ENCODE results near the gene ZNF273.

Gene ZNF273

DNA sequence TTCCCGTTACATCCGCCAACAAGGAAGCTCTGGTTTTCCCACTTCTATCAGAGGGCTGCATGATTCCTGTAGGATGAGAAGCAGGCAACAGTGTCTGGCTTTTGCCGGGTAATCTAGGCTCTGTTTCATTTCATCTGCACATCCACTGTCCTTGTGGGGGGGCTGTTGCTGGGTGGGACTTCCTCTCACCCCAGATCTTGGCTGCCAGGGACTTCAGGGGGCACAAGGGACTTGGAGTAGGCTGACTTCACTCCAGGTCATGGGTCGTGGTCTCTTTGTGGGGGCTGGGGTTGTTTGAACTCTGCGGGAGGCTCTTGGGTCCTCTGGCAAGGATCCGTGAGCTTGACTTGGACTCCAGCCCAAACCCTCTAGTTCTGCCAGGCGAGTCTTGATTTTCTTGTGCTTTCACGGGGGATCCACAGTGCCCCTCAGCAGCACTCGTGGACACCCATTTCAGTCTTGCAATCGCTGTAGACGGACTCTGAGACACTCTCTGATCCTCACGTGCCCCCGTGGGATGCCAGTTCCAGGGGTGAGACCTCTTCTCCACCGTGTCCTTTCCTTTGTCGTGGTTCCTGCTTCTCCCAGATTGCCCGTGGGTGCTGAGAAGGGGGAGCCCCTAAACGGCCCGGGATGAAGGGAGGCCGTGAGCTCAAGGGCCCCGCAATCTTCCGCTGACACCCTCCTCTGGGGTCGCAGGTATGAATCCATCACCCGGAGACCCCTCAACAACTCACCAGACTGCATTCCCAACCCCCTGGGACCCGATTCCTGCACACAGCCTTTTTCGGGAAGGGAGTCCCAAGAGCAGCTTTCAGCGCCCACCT is 21.4 kb upstream of the ZNF273 start:
- Histone ChIP-seq H2AFZ (ENCODE audit: low read length) (no peak overlapping the region), H4K20me1 (ENCODE audit: insufficient read depth, low read length) (no peaks in the 10 kb centered on the region), H3K9me3 (ENCODE audit: low read length) (no peaks in the 10 kb centered on the region), H3K9me2 (ENCODE audit: low read depth, low read length) (no peaks in the 10 kb centered on the region), H3F3A (ENCODE audit: insufficient read depth, low read length) (no peaks in the 10 kb centered on the region), H3K27me3 (ENCODE audit: insufficient read depth, low read length) (peaks cover 4% of the 10 kb centered on the region), H3K36me3 (ENCODE audit: insufficient read depth, low read length) (no peaks in the 10 kb centered on the region; the same call in 1 of the 2 replicates), H3K79me2 (ENCODE audit: insufficient read depth, low read length) (no peaks in the 10 kb centered on the region), H3K4me1 (ENCODE audit: insufficient read depth, low read length, severe bottlenecking) (peaks cover 10% of the 10 kb centered on the region), H3K4me3 (ENCODE audit: low read depth, low read length, poor library complexity, severe bottlenecking) (no peak overlapping the region), H3K27ac (ENCODE audit: low read depth, low read length, poor library complexity, severe bottlenecking) (no peak overlapping the region), H3K4me2 (ENCODE audit: low read length) (no peak overlapping the region), H3K9ac (ENCODE audit: low read length) (no peak overlapping the region)
- TF ChIP-seq, protein P1, sequence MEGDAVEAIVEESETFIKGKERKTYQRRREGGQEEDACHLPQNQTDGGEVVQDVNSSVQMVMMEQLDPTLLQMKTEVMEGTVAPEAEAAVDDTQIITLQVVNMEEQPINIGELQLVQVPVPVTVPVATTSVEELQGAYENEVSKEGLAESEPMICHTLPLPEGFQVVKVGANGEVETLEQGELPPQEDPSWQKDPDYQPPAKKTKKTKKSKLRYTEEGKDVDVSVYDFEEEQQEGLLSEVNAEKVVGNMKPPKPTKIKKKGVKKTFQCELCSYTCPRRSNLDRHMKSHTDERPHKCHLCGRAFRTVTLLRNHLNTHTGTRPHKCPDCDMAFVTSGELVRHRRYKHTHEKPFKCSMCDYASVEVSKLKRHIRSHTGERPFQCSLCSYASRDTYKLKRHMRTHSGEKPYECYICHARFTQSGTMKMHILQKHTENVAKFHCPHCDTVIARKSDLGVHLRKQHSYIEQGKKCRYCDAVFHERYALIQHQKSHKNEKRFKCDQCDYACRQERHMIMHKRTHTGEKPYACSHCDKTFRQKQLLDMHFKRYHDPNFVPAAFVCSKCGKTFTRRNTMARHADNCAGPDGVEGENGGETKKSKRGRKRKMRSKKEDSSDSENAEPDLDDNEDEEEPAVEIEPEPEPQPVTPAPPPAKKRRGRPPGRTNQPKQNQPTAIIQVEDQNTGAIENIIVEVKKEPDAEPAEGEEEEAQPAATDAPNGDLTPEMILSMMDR (IDR thresholded peaks at IDR 0.05; ENCODE audit: low read length) = no peak
- no peak for TF ChIP-seq EZH2 (IDR thresholded peaks at IDR 0.05; ENCODE audit: borderline replicate concordance, low read length)

DNA sequence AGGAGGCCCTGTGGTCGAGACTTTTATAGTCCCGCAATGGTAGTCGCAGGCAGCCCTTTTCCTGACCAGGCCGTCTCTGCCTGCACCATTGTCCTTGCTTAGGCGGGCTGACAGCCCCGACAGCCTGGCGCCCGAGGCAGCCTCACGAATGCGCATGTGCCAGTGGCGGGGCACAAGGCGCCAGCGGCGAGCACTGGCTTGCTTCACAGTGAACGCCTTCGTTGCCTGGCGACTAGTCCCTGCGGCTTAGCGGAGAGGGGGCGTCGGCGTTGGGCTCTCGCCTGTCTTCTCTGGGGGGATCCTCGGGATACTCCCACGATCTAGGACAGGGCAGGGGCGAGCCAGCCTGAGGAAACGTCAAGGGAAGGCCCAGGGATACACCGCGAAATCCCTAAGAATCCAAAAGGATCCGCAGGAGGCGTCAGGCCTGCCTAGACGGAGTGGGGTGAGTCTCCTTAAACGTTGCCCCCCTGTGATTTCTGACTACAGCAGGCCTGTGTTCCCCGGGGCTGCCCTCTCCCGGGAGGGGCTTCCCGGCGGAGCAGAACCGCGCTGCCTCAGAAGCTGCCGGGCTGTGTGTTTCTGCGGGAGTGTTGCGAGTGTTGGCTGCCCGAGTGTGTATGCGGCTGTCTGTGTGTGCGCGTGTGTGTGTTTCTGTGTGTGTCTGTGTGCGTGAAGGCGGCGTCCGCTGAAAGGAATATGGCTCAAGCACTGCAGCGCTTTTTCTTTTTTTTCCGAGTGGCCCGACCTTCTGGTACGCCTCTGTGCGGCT is 20.5 kb upstream of the ZNF273 start:
- H3K27ac ChIP-seq (ENCODE audit: low read depth, low read length, poor library complexity, severe bottlenecking) = no peak overlapping the region
- no peaks in the 10 kb centered on the region for H3K27me3 ChIP-seq (ENCODE audit: insufficient read depth, low read length)
- H2AFZ ChIP-seq (ENCODE audit: low read length) = no peak overlapping the region
- H3K9me3 ChIP-seq (ENCODE audit: low read length) = no peaks in the 10 kb centered on the region
- H3K79me2 ChIP-seq (ENCODE audit: insufficient read depth, low read length) = no peaks in the 10 kb centered on the region
- H4K20me1 ChIP-seq (ENCODE audit: insufficient read depth, low read length) = no peaks in the 10 kb centered on the region
- H3K4me3 ChIP-seq (ENCODE audit: low read depth, low read length, poor library complexity, severe bottlenecking) = no peak overlapping the region
- TF ChIP-seq, protein P1 (IDR thresholded peaks at IDR 0.05; ENCODE audit: low read length) = no peak
- TF ChIP-seq EZH2 (IDR thresholded peaks at IDR 0.05; ENCODE audit: borderline replicate concordance, low read length) = no peak
- H3K36me3 ChIP-seq (ENCODE audit: insufficient read depth, low read length) = no peaks in the 10 kb centered on the region; the same call in 1 of the 2 replicates
- no peak overlapping the region for H3K4me2 ChIP-seq (ENCODE audit: low read length)
- H3K9ac ChIP-seq (ENCODE audit: low read length) = no peak overlapping the region
- H3K9me2 ChIP-seq (ENCODE audit: low read depth, low read length) = no peaks in the 10 kb centered on the region
- H3K4me1 ChIP-seq (ENCODE audit: insufficient read depth, low read length, severe bottlenecking) = peaks cover 3% of the 10 kb centered on the region
- H3F3A ChIP-seq (ENCODE audit: insufficient read depth, low read length) = no peaks in the 10 kb centered on the region

DNA sequence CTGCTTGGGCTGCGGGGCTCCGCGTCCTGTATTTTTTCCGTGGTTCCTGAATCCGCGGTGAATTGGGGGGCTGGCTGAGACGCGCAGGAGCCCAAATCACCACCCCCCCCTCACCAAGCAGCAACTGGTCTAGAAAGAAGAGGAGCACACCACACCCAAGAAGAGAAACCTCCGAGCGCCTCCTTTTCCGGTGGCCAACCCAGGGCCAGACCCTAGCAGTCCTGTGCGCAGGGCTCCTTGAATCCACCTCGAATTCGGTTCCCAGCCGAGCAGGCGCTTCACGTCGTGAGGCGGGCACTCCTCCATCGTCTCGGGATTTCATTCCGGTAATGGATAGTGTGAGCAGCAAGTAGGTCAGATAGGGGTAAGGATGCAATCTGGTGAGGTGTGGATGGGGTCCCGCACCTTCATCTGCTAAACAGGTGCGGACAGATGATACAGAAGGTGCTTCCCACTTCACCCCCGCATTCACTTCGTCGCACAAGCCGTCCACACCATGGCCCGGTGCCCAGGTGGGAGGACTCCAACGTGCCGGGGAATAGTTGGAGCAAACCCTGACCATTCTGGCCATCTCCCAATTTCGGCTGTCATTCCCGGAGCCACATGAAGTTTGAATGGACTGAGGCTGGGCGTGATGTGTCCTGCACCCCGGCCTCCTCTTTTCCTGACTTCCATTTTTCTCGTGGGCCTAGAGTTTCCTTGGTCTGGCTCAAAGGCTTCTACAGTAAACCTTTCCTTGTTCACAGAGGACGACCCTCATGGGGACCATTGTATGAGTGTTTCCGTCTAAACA is 19.8 kb upstream of the ZNF273 start:
- Histone ChIP-seq H3K9me3 (ENCODE audit: low read length) (no peaks in the 10 kb centered on the region), H3K9me2 (ENCODE audit: low read depth, low read length) (no peaks in the 10 kb centered on the region), H2AFZ (ENCODE audit: low read length) (no peak overlapping the region), H3K9ac (ENCODE audit: low read length) (no peak overlapping the region), H3K79me2 (ENCODE audit: insufficient read depth, low read length) (no peaks in the 10 kb centered on the region), H3F3A (ENCODE audit: insufficient read depth, low read length) (no peaks in the 10 kb centered on the region), H3K27me3 (ENCODE audit: insufficient read depth, low read length) (no peaks in the 10 kb centered on the region), H3K4me3 (ENCODE audit: low read depth, low read length, poor library complexity, severe bottlenecking) (no peak overlapping the region), H4K20me1 (ENCODE audit: insufficient read depth, low read length) (no peaks in the 10 kb centered on the region), H3K4me1 (ENCODE audit: insufficient read depth, low read length, severe bottlenecking) (peaks cover 4% of the 10 kb centered on the region), H3K36me3 (ENCODE audit: insufficient read depth, low read length) (no peaks in the 10 kb centered on the region; the same call in 1 of the 2 replicates), H3K4me2 (ENCODE audit: low read length) (no peak overlapping the region), H3K27ac (ENCODE audit: low read depth, low read length, poor library complexity, severe bottlenecking) (no peak overlapping the region)
- TF ChIP-seq, protein P1 (IDR thresholded peaks at IDR 0.05; ENCODE audit: low read length) = no peak
- TF ChIP-seq EZH2 (IDR thresholded peaks at IDR 0.05; ENCODE audit: borderline replicate concordance, low read length) = no peak
